GM23248 (cell line): Measurements from ENCODE around the gene B3GALT5.

Experiments
- EZH2 ChIP-seq: fragments of 200-600 bp; sonication (generic); IDR thresholded peaks from 2 replicates; pipeline ENCODE4 v1.6.1; 2018; ENCODE audit warnings: antibody characterized with exemption, mild to moderate bottlenecking; ENCODE audit not compliant: insufficient read depth, poor library complexity, severe bottlenecking
- EZH2phosphoT487 ChIP-seq: fragments of 200-600 bp; sonication (generic); IDR thresholded peaks from 2 replicates; pipeline ENCODE4 v1.6.1; 2018; ENCODE audit warnings: antibody characterized with exemption, moderate library complexity, mild to moderate bottlenecking, low read depth; ENCODE audit not compliant: insufficient read depth

GRCh38 chr21:39671986-39672385 is 59.2 kb downstream of the B3GALT5 start:
- TF ChIP-seq EZH2 (no peak), EZH2phosphoT487 (no peak)
